ENCODE data around the gene HOXC6.

DNA sequence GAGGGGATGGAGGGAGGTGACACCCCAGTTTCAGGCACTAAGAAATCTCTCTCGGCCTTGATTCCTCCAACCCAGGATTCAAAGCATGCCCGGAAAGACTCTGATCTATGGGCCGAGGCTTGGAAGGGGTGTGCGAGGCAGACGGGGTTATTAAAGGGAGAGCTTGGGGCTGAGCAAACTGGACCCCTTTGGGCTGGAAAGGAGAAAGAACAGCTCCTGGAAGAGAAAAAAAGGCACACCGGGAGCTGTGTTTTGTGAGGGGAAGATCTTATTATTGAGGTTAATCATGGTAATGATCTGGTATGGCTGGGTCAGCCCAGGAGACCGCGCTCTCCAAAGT, 19.7 kb downstream of the HOXC6 start:
- TF ChIP-seq, protein P1, sequence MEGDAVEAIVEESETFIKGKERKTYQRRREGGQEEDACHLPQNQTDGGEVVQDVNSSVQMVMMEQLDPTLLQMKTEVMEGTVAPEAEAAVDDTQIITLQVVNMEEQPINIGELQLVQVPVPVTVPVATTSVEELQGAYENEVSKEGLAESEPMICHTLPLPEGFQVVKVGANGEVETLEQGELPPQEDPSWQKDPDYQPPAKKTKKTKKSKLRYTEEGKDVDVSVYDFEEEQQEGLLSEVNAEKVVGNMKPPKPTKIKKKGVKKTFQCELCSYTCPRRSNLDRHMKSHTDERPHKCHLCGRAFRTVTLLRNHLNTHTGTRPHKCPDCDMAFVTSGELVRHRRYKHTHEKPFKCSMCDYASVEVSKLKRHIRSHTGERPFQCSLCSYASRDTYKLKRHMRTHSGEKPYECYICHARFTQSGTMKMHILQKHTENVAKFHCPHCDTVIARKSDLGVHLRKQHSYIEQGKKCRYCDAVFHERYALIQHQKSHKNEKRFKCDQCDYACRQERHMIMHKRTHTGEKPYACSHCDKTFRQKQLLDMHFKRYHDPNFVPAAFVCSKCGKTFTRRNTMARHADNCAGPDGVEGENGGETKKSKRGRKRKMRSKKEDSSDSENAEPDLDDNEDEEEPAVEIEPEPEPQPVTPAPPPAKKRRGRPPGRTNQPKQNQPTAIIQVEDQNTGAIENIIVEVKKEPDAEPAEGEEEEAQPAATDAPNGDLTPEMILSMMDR (IDR thresholded peaks at IDR 0.05): no peak
- no peak for TF ChIP-seq EZH2 (IDR thresholded peaks at IDR 0.05)
